Measurements from ENCODE around the gene ZNF697.
"Not testable (repeated sequence)": the region's sequence is repeated elsewhere in the genome, so short reads cannot be mapped to it uniquely, and the experiment has no call there.

The ZNF697 gene

DNA sequence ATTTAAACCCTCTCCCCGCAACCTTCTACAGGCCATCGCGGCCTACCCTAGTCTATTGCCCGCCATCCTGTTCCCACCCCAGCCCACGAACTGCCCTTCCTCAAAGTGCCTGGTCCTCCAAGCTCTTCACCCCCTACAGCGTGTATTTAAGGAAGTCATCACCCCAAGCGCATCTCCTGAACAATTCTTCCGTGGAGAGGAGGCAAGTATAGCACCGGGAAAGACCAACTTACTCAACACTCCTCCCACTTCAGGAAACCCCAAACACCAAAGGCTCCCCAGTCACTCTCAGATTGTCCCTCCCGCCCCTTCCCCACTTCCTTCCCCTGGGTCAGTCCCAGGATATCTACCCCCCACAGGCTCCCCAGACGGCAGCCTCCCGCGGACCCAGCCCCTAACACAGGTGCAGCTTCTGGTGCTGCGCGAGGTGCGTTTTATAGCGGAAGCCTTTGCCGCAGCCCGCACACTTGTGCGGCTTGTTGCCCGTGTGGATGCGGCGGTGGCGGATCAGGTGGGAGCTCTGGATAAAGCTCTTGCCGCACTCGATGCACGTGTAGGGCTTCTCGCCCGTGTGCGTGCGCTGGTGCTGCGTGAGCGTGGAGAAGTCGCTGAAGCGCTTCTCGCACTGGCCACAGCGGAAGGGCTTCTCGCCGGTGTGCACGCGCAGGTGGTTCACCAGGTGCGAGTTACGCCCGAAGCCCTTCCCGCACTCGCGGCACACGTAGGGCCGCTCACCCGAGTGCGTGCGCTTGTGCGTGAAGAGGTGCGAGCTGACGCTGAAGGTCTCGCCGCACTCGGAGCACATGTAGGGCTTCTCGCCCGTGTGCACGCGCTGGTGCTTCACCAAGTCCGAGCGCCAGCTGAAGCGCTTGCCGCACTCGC, 25.5 kb downstream of the ZNF697 start:
- DNase-seq, result no peak
- Histone ChIP-seq H3K4me1 (ENCODE audit: control insufficient read depth in 1 of 2, insufficient read depth in 2 of 2, low read length in 2 of 2) (peaks cover 7 to 9% of the 10 kb centered on the region in 2 experiments), H3K23ac (ENCODE audit: low read length) (no peak overlapping the region), H3K4me3 (ENCODE audit: low read depth, low read length) (no peak overlapping the region), H4K91ac (ENCODE audit: low read depth, low read length) (no peak overlapping the region), H3K14ac (ENCODE audit: low read length) (no peak overlapping the region), H3K36me3 (ENCODE audit: control insufficient read depth in 1 of 2, insufficient read depth in 2 of 2, low read length in 2 of 2) (peaks cover 33 to 51% of the 10 kb centered on the region in 2 experiments), H2BK120ac (ENCODE audit: insufficient read depth, low read length, poor library complexity) (no peak overlapping the region), H4K8ac (ENCODE audit: low read depth, low read length) (no peak overlapping the region), H3K27me3 (ENCODE audit: insufficient read depth, low read length) (no peaks in the 10 kb centered on the region), H3K27ac (ENCODE audit: low read depth, low read length) (no peak overlapping the region), H3K4ac (ENCODE audit: low read depth, low read length) (no peak overlapping the region), H4K12ac (ENCODE audit: low read depth, low read length) (no peak overlapping the region), H3K18ac (ENCODE audit: low read length) (no peak overlapping the region), H3K9ac (ENCODE audit: low read length) (no peak overlapping the region), H3K79me1 (ENCODE audit: low read length) (no peaks in the 10 kb centered on the region), H3K79me2 (ENCODE audit: control insufficient read depth, insufficient read depth, low read length, poor library complexity) (no peaks in the 10 kb centered on the region), H2BK5ac (ENCODE audit: low read depth, low read length, poor library complexity) (no peak overlapping the region), H3K4me2 (ENCODE audit: low read length) (no peak overlapping the region), H2AK5ac (ENCODE audit: low read length) (no peak overlapping the region), H2AFZ (ENCODE audit: insufficient read depth, low read length, poor library complexity) (no peak overlapping the region), H2BK12ac (ENCODE audit: low read length) (no peak overlapping the region), H3K9me3 (ENCODE audit: insufficient read depth, low read depth, low read length) (peaks cover 4% of the 10 kb centered on the region)
- 100% methylated on average over 3 of the region's 67 CpGs for WGBS (ENCODE audit: extremely low coverage, insufficient coverage, insufficient read length)

DNA sequence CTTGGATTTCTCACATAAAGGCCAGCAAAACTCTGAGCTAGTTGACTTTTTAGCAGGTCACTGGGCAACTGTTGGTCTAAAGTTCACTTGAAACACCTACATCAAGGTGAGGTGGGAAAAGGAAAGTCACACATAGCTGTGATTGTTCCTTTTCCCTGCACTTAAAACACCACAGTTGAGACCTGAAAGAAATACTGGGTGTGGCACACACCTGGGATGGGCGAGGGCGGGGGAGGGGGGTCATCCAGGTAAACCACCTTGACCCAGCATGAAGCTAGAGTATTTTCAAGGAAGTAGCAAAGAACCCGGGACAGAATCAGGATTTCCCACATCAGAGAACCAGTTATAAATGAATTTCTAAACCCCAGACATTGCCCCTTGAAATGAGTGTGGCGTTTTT, 26.4 kb downstream of the ZNF697 start:
- H2BK120ac ChIP-seq (ENCODE audit: insufficient read depth, low read length, poor library complexity), result no peak overlapping the region
- H3K79me2 ChIP-seq (ENCODE audit: control insufficient read depth, insufficient read depth, low read length, poor library complexity), result no peaks in the 10 kb centered on the region
- no peak overlapping the region for H3K23ac ChIP-seq (ENCODE audit: low read length)
- H2AFZ ChIP-seq (ENCODE audit: insufficient read depth, low read length, poor library complexity), result no peak overlapping the region
- no peak overlapping the region for H4K12ac ChIP-seq (ENCODE audit: low read depth, low read length)
- H3K4me2 ChIP-seq (ENCODE audit: low read length), result no peak overlapping the region
- H3K9me3 ChIP-seq (ENCODE audit: insufficient read depth, low read depth, low read length), result peaks cover 4% of the 10 kb centered on the region
- no peak overlapping the region for H2AK5ac ChIP-seq (ENCODE audit: low read length)
- no peak overlapping the region for H3K4ac ChIP-seq (ENCODE audit: low read depth, low read length)
- H3K27ac ChIP-seq (ENCODE audit: low read depth, low read length), result no peak overlapping the region
- no CpG with 5 or more reads among the region's 4 CpGs for WGBS (ENCODE audit: extremely low coverage, insufficient coverage, insufficient read length)
- H3K4me1 ChIP-seq (ENCODE audit: control insufficient read depth in 1 of 2, insufficient read depth in 2 of 2, low read length in 2 of 2), result peaks cover 7 to 10% of the 10 kb centered on the region in 2 experiments
- peaks cover 31 to 46% of the 10 kb centered on the region in 2 experiments for H3K36me3 ChIP-seq (ENCODE audit: control insufficient read depth in 1 of 2, insufficient read depth in 2 of 2, low read length in 2 of 2)
- no peak overlapping the region for H3K18ac ChIP-seq (ENCODE audit: low read length)
- H3K4me3 ChIP-seq (ENCODE audit: low read depth, low read length), result no peak overlapping the region
- H4K8ac ChIP-seq (ENCODE audit: low read depth, low read length), result no peak overlapping the region
- H3K14ac ChIP-seq (ENCODE audit: low read length), result no peak overlapping the region
- no peak overlapping the region for H2BK12ac ChIP-seq (ENCODE audit: low read length)
- no peak for DNase-seq
- H4K91ac ChIP-seq (ENCODE audit: low read depth, low read length), result no peak overlapping the region
- no peak overlapping the region for H2BK5ac ChIP-seq (ENCODE audit: low read depth, low read length, poor library complexity)
- no peak overlapping the region for H3K9ac ChIP-seq (ENCODE audit: low read length)
- H3K27me3 ChIP-seq (ENCODE audit: insufficient read depth, low read length), result no peaks in the 10 kb centered on the region
- H3K79me1 ChIP-seq (ENCODE audit: low read length), result no peaks in the 10 kb centered on the region

DNA sequence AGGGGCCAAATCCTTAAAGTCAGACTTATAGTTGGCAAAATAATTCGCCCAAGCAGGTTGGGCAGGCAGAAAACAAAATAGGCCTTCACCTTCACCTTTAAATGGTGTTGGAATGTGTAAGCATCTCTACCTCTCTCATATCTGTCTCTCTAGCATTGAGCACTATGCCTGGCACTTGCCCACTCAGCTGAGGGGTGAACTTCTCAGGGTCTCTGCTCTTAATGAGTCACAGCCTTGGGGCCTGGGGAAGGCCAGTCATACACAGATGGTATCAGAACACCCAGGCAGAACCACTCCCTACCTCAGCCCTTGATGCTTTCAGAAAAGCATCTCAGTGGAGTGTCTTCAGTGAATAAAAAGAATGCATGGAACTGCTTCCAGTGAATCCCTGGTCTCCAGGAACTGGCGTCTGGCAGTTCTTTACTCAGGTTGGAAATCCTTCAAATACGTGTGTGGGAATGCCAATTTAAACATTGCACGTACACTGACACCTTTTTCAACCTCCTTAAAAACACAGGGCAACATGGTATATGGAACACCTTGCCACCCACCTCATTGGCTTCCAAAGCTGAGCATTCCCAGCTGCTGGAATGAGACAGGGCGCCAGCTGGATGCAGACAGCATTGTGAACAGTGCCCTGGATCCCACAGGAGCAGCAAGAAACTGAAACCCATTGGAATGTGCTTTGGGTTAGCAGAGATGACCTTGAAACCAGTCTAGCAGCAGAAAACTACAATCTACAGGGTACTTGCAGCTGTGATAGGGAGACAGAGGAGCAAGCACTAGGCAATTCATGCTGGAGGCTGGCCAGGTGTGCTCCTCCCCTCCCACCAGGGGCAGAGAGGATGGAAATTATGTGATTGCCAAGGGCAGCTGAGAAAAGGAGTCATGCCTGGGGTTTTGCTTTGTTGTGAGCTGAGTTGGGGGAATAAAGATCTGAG, 30.0 kb downstream of the ZNF697 start:
- peak overlapping the region; percentile 22 for H3K18ac ChIP-seq (ENCODE audit: low read length)
- peaks cover 7 to 10% of the 10 kb centered on the region in 2 experiments for H3K4me1 ChIP-seq (ENCODE audit: control insufficient read depth in 1 of 2, insufficient read depth in 2 of 2, low read length in 2 of 2)
- H3K4me2 ChIP-seq (ENCODE audit: low read length), result no peak overlapping the region
- H3K14ac ChIP-seq (ENCODE audit: low read length), result no peak overlapping the region
- H2BK12ac ChIP-seq (ENCODE audit: low read length), result no peak overlapping the region
- H3K36me3 ChIP-seq (ENCODE audit: control insufficient read depth in 1 of 2, insufficient read depth in 2 of 2, low read length in 2 of 2), result peaks cover 9 to 16% of the 10 kb centered on the region in 2 experiments
- DNase-seq, result peak; percentile 62 to 74
- no peak overlapping the region for H4K8ac ChIP-seq (ENCODE audit: low read depth, low read length)
- H3K79me2 ChIP-seq (ENCODE audit: control insufficient read depth, insufficient read depth, low read length, poor library complexity), result no peaks in the 10 kb centered on the region
- no CpG with 5 or more reads among the region's 5 CpGs for WGBS (ENCODE audit: extremely low coverage, insufficient coverage, insufficient read length)
- no peak overlapping the region for H4K91ac ChIP-seq (ENCODE audit: low read depth, low read length)
- no peak overlapping the region for H2AFZ ChIP-seq (ENCODE audit: insufficient read depth, low read length, poor library complexity)
- no peaks in the 10 kb centered on the region for H3K27me3 ChIP-seq (ENCODE audit: insufficient read depth, low read length)
- H3K23ac ChIP-seq (ENCODE audit: low read length), result no peak overlapping the region
- no peak overlapping the region for H3K4me3 ChIP-seq (ENCODE audit: low read depth, low read length)
- H4K12ac ChIP-seq (ENCODE audit: low read depth, low read length), result no peak overlapping the region
- peaks cover 4% of the 10 kb centered on the region for H3K9me3 ChIP-seq (ENCODE audit: insufficient read depth, low read depth, low read length)
- no peak overlapping the region for H3K9ac ChIP-seq (ENCODE audit: low read length)
- no peak overlapping the region for H2BK120ac ChIP-seq (ENCODE audit: insufficient read depth, low read length, poor library complexity)
- no peak overlapping the region for H3K4ac ChIP-seq (ENCODE audit: low read depth, low read length)
- no peak overlapping the region for H3K27ac ChIP-seq (ENCODE audit: low read depth, low read length)
- no peak overlapping the region for H2AK5ac ChIP-seq (ENCODE audit: low read length)
- no peaks in the 10 kb centered on the region for H3K79me1 ChIP-seq (ENCODE audit: low read length)
- H2BK5ac ChIP-seq (ENCODE audit: low read depth, low read length, poor library complexity), result no peak overlapping the region

DNA sequence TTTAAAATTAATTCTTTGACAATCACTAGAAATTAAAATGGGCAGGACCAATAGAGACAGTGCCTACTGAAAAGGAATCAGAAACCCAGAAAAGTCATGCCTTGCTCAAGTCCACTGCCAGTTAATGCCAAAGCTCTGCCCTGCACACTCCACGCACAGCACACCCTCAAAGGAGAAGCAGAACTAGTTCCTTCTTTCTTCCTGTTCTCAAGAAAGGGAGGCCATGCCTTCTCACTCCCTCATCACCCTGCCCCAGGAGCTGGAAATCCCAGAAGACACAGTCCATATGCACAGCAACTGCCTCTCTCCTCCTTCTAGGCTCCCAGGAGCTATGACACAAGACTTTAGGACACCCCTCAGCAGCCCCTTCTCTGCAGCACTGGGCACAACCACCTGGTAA, 31.3 kb downstream of the ZNF697 start:
- H4K91ac ChIP-seq (ENCODE audit: low read depth, low read length); H3K79me2 ChIP-seq (ENCODE audit: control insufficient read depth, insufficient read depth, low read length, poor library complexity); H3K9ac ChIP-seq (ENCODE audit: low read length); DNase-seq; H2BK12ac ChIP-seq (ENCODE audit: low read length); H2AK5ac ChIP-seq (ENCODE audit: low read length); H3K27me3 ChIP-seq (ENCODE audit: insufficient read depth, low read length); H4K8ac ChIP-seq (ENCODE audit: low read depth, low read length); H3K4me1 ChIP-seq (ENCODE audit: control insufficient read depth in 1 of 2, insufficient read depth in 2 of 2, low read length in 2 of 2); H3K14ac ChIP-seq (ENCODE audit: low read length); H3K18ac ChIP-seq (ENCODE audit: low read length); H3K4me2 ChIP-seq (ENCODE audit: low read length); H3K79me1 ChIP-seq (ENCODE audit: low read length); H4K12ac ChIP-seq (ENCODE audit: low read depth, low read length); H2AFZ ChIP-seq (ENCODE audit: insufficient read depth, low read length, poor library complexity); H2BK120ac ChIP-seq (ENCODE audit: insufficient read depth, low read length, poor library complexity); H3K27ac ChIP-seq (ENCODE audit: low read depth, low read length); H3K23ac ChIP-seq (ENCODE audit: low read length); H2BK5ac ChIP-seq (ENCODE audit: low read depth, low read length, poor library complexity); H3K4ac ChIP-seq (ENCODE audit: low read depth, low read length); H3K4me3 ChIP-seq (ENCODE audit: low read depth, low read length); H3K9me3 ChIP-seq (ENCODE audit: insufficient read depth, low read depth, low read length); H3K36me3 ChIP-seq (ENCODE audit: control insufficient read depth in 1 of 2, insufficient read depth in 2 of 2, low read length in 2 of 2): not testable (repeated sequence)
- no CpG with 5 or more reads among the region's 1 CpG for WGBS (ENCODE audit: extremely low coverage, insufficient coverage, insufficient read length)
